Esophagus squamous epithelium (tissue), 5 donors: ENCODE measurements around the gene RAB44. TPM values are rescaled to one million over a fixed set of nuclear protein-coding genes. Genes with fewer than 3 reads are reported as not detected.

Experiments
- DNase-seq: peaks from one replicate; lab custom pipeline; 2025; lab: John Stamatoyannopoulos, UW
- H3K27ac ChIP-seq, 4 donors: fragments of 200-600 bp; sonication (generic); one replicate each; pipeline ENCODE4 v1.5.1; 2016 to 2019; ENCODE audit warnings: mild to moderate bottlenecking in 1 of 4
- H3K27me3 ChIP-seq, 4 donors: fragments of 200-600 bp; sonication (generic); 1 replicate in 3 of 4; 2 replicates in 1 of 4; pipeline versions ENCODE4 v1.5.1 to v1.6.0; 2017 to 2021; ENCODE audit warnings: antibody characterized with exemption in 1 of 4
- H3K36me3 ChIP-seq, 3 donors: fragments of 200-600 bp; sonication (generic); one replicate each; pipeline ENCODE4 v1.5.1; 2016 to 2019
- H3K4me1 ChIP-seq, 3 donors: fragments of 200-600 bp; sonication (generic); one replicate each; pipeline ENCODE4 v1.5.1; 2017 to 2019
- H3K4me3 ChIP-seq, 4 donors: fragments of 200-600 bp; sonication (generic); 1 replicate in 3 of 4; 2 replicates in 1 of 4; pipeline ENCODE4 v1.5.1; 2016 to 2019; ENCODE audit warnings: mild to moderate bottlenecking in 2 of 4, moderate library complexity in 1 of 4
- H3K9me3 ChIP-seq, 3 donors: fragments of 200-600 bp; sonication (generic); one replicate each; pipeline ENCODE4 v1.5.1; 2016 to 2019
- POLR2A ChIP-seq, 4 donors: fragments of 450-650 bp; IDR thresholded peaks; one replicate each; pipeline ENCODE4 v1.6.1; 2017; ENCODE audit warnings: antibody characterized with exemption in 4 of 4, mild to moderate bottlenecking in 4 of 4, moderate library complexity in 3 of 4
- WGBS, 2 donors: methylation state at CpG; one replicate each; pipeline ENCODE4 v1.1.5; 2018; 5-methylcytosine and 5-hydroxymethylcytosine counted together
- intact Hi-C: fragments of 100-400 bp; cut with DNase I; formaldehyde crosslinking; loops from one replicate; pipeline ENCODE4 v1.15.0; 2022
- total RNA-seq, 4 donors: library from RNA; depleted of rRNA; stranded (reverse); fragments of >200 nt; gene quantifications; one replicate each; pipeline ENCODE4 v1.1.0, GENCODE V29; 2016
- TF ChIP-seq, protein P1 (sequence below), 6 experiments: fragments of 450-650 bp in 4 of 6; fragments of 200-600 bp in 2 of 6; sonication (generic) in 2 of 6; IDR thresholded peaks; one replicate each; pipeline ENCODE4 v1.5.1; 2016 to 2019; ENCODE audit warnings: antibody characterized with exemption in 6 of 6, mild to moderate bottlenecking in 4 of 6, moderate library complexity in 4 of 6
- donor health status: DM: yes; HTN: yes; CAD: no.

The RAB44 gene
- total RNA-seq, 4 donors from 2014 or later: 0.11 to 0.76 (median 0.18) TPM; not detected in 1

DNA sequence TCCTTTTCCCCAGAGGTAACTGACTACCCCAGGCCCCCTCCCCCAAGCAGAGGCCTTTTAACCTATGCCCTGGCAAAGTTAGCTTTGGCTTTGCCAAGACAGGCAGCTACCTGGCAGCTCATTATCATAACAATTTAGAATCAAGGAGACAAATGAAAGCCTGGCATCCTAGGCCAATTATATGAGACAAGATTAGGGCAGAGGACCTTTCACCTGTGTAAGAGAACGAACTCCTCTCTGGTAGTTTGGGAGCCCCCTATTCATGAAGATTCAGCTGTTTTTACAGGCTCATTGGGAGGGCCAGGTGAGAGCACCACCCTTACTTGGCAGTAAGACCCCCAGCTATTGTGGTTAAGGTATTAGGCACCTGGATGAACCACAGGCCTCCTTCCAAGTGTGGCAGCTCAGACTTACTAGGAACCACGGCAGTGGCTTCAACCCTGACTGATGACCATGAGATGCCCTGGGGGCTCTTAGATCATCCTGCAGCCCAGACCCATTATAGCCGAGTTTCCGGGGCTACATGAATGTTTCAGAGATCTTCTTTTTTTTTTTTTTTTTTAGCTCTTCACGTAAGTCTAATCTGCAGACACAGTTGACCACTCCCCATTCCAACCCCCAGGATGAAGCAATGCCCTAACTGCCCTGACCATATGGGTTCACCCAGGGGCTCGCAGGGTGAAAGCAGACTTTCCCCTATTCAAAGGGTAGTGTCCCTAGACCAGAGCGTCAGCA lies 56.2 kb downstream of the RAB44 start:
- intact Hi-C loops: loop anchor here (10.0 kb wide), 1 partner anchor 139 kb away; no protein-coding TSS in a partner anchor
- DNase-seq: no peak
- peak overlapping the region; percentile 78 to 91 (median 82) for H3K27ac ChIP-seq
- no peaks in the 10 kb centered on the region for H3K36me3 ChIP-seq
- H3K4me1 ChIP-seq: peaks cover 49 to 89% (median 55%) of the 10 kb centered on the region in 3 donors
- H3K4me3 ChIP-seq: no peak overlapping the region
- no peaks in the 10 kb centered on the region for H3K27me3 ChIP-seq
- H3K9me3 ChIP-seq: peaks cover 0 to 3% (median 0%) of the 10 kb centered on the region in 3 donors
- 54 to 71% methylated on average over 4 to 7 of the region's 7 CpGs for WGBS, 2 donors
- no peak for TF ChIP-seq POLR2A (IDR thresholded peaks at IDR 0.05)
- TF ChIP-seq, protein P1, sequence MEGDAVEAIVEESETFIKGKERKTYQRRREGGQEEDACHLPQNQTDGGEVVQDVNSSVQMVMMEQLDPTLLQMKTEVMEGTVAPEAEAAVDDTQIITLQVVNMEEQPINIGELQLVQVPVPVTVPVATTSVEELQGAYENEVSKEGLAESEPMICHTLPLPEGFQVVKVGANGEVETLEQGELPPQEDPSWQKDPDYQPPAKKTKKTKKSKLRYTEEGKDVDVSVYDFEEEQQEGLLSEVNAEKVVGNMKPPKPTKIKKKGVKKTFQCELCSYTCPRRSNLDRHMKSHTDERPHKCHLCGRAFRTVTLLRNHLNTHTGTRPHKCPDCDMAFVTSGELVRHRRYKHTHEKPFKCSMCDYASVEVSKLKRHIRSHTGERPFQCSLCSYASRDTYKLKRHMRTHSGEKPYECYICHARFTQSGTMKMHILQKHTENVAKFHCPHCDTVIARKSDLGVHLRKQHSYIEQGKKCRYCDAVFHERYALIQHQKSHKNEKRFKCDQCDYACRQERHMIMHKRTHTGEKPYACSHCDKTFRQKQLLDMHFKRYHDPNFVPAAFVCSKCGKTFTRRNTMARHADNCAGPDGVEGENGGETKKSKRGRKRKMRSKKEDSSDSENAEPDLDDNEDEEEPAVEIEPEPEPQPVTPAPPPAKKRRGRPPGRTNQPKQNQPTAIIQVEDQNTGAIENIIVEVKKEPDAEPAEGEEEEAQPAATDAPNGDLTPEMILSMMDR (IDR thresholded peaks at IDR 0.05): no peak

DNA sequence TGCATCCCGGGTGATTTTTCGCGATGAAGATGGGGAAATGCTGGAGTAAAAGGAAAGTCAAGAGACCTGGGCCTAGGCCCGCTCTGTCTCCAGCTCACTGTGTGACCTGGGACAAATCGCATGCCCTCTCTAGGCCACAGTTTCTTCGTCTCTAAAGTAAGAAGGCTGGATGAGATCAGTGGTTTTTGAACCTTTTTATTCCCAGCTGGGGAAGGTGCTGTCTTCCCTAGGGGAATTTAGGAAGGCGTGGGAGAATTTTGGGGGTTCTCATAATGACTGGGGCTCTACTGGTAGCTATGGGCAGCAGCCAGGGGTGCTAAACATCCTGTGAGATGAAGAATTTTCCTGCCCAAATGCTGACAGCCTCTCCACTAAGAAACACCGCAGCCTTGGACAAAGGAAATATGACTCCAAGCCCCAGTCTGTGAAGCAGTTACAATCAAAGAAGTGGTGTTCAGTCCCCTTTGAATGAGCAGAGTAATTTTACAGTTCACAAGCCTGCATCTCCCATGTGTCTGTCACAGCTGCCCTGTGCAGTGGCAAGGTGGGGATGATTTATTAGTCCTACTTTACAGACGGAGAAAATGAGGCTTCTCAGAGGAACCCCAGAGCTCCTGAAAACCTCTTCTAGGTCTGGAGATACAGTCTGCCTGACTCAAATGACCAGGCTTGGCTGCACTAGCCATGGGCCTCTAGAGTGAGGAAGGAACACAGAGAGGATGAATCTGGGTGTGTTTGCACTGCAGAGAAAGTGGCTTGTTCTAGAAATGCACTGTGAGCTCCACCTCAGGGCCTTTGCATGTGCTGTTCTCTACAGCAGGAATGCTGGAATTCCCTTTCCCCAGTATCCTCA lies 57.2 kb downstream of the RAB44 start:
- TF ChIP-seq, protein P1 (IDR thresholded peaks at IDR 0.05): no peak
- no peak for TF ChIP-seq POLR2A (IDR thresholded peaks at IDR 0.05)
- peaks cover 52 to 94% (median 62%) of the 10 kb centered on the region in 3 donors for H3K4me1 ChIP-seq
- no peak for DNase-seq
- no peak overlapping the region for H3K4me3 ChIP-seq
- no peaks in the 10 kb centered on the region for H3K27me3 ChIP-seq
- WGBS, 2 donors: 86 to 92% methylated on average over 9 of the region's 9 CpGs
- intact Hi-C loops: loop anchor here (10.0 kb wide), 1 partner anchor 140 kb away; no protein-coding TSS in a partner anchor
- no peaks in the 10 kb centered on the region for H3K36me3 ChIP-seq
- H3K9me3 ChIP-seq: no peaks in the 10 kb centered on the region
- peak overlapping the region; percentile 36 to 91 (median 79) for H3K27ac ChIP-seq

DNA sequence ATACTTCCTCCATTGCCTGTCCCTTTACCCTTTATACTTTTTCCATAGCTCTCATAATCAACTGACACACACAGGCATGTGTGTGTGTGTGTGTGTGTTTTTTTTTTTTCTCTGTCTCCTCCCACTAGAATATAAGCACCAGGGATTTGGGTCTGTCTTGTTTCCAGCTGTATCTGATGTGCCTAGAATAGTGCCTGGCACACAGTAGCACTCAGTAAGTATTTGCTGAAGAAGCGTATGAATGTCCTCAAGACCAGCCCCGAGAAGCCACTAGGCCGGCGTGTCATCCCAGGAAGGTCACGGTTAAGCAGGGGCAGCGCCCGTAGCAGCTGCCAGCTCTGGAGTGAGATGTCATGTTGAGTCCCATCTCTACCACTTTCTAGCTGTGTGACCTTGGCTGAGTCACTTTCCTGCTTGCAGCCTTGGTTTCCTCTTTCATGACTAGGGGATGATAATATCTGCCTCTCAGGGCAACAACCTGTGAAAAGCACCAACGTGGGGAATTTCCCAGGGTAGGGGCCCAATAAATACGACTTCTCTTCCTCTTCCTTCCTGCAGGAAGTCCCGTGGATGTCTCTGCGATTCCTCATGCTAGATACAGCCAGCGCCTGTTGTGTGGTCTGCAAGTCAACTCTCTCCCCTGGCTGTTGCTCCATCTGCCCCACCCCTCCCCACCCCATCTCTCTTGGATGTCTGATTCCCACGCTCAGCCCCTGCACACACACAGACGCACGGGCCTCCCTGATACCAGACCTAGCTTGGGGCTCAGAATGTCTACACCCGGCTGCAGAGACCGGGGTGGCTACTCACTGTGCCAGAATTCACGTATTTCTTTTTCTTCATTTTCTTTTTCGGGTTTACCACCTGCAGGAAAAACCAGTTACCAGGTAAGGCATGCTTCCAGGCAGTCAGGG lies 58.1 kb downstream of the RAB44 start:
- no peak for DNase-seq
- TF ChIP-seq POLR2A (IDR thresholded peaks at IDR 0.05): no peak
- no peaks in the 10 kb centered on the region for H3K36me3 ChIP-seq
- no peaks in the 10 kb centered on the region for H3K27me3 ChIP-seq
- H3K4me1 ChIP-seq: peaks cover 52 to 86% (median 62%) of the 10 kb centered on the region in 3 donors
- WGBS, 2 donors: 25 to 50% methylated on average over 14 to 19 of the region's 19 CpGs
- peak overlapping the region in 1 of 4 donors; percentile 40 for H3K4me3 ChIP-seq
- intact Hi-C loops: loop anchor here (10.0 kb wide), 1 partner anchor 141 kb away; no protein-coding TSS in a partner anchor
- H3K27ac ChIP-seq: peak overlapping the region; percentile 71 to 91 (median 82)
- H3K9me3 ChIP-seq: no peaks in the 10 kb centered on the region

DNA sequence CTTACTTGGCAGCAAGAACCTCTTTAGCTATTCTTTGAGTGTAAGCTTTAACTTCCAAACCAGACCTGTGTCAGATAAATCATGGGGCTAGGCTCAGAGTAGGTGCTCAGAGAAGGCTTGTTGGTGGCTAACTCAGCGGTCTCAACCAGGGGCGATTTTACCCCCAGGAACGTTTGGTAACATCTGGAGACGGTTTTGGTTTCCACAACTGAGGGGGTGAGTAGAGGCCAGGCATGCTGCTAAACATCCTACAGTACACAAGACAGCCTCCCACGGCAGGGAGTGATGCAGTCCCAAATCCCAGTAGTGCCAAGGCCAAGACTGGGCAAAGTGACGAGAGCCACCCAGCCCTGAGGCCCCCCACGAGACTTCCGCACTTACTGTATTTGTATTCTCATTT lies 59.2 kb downstream of the RAB44 start:
- no peak for DNase-seq
- 60 to 66% methylated on average over 4 to 6 of the region's 8 CpGs for WGBS, 2 donors
- no peak for TF ChIP-seq POLR2A (IDR thresholded peaks at IDR 0.05)
- TF ChIP-seq, protein P1 (IDR thresholded peaks at IDR 0.05): no peak
- intact Hi-C loops: loop anchor here (10.0 kb wide), 1 partner anchor 142 kb away; no protein-coding TSS in a partner anchor
- peak overlapping the region in 1 of 4 donors; percentile 40 for H3K4me3 ChIP-seq
- no peaks in the 10 kb centered on the region for H3K27me3 ChIP-seq
- H3K36me3 ChIP-seq: no peaks in the 10 kb centered on the region
- H3K9me3 ChIP-seq: no peaks in the 10 kb centered on the region
- H3K4me1 ChIP-seq: peaks cover 46 to 75% (median 57%) of the 10 kb centered on the region in 3 donors
- peak overlapping the region; percentile 71 to 91 (median 82) for H3K27ac ChIP-seq
